ENCODE measurements around the gene TRIOBP. TPM values are rescaled to one million over a fixed set of nuclear protein-coding genes. Genes with fewer than 3 reads are reported as not detected.
A peak's percentile ranks its signal among the peaks of the same experiment; 100 is the strongest.
"Not testable (repeated sequence)": the region's sequence is repeated elsewhere in the genome, so short reads cannot be mapped to it uniquely, and the experiment has no call there.

The TRIOBP gene
- total RNA-seq, 1 donor from 2014 or later, result 103 TPM

GRCh38 chr22:37686002-37686982 is 10.6 kb upstream of the TRIOBP start, which contains the start of gene NOL12:
Gene NOL12 (plus strand): TSS chr22:37686343. CDS start chr22:37686393, 50 bp downstream.
- Mint-ChIP-seq H3K27me3 (ENCODE audit: unreplicated experiment) (no peaks in the 10 kb centered on the region), H3K36me3 (ENCODE audit: unreplicated experiment) (peaks cover 7% of the 10 kb centered on the region), H3K27ac (ENCODE audit: unreplicated experiment) (peak within 1 kb of the TSS; percentile 95), H3K4me1 (ENCODE audit: unreplicated experiment) (peaks cover 16% of the 10 kb centered on the region), H3K9me3 (ENCODE audit: unreplicated experiment) (no peaks in the 10 kb centered on the region), H3K4me3 (ENCODE audit: unreplicated experiment) (peak within 1 kb of the TSS; percentile 99)
- peak; percentile 91 for DNase-seq (ENCODE audit: extremely low spot score, unreplicated experiment)
- TF ChIP-seq CTCF (IDR thresholded peaks at IDR 0.05), result no peak

GRCh38 chr22:37690407-37690806 is 6.4 kb upstream of the TRIOBP start:
- H3K27me3 Mint-ChIP-seq (ENCODE audit: unreplicated experiment), result no peaks in the 10 kb centered on the region
- DNase-seq (ENCODE audit: extremely low spot score, unreplicated experiment), result no peak
- no peaks in the 10 kb centered on the region for H3K9me3 Mint-ChIP-seq (ENCODE audit: unreplicated experiment)
- peaks cover 12% of the 10 kb centered on the region for H3K4me1 Mint-ChIP-seq (ENCODE audit: unreplicated experiment)
- TF ChIP-seq CTCF (IDR thresholded peaks at IDR 0.05), result no peak
- no peak overlapping the region for H3K4me3 Mint-ChIP-seq (ENCODE audit: unreplicated experiment)
- H3K36me3 Mint-ChIP-seq (ENCODE audit: unreplicated experiment), result peaks cover 24% of the 10 kb centered on the region
- no peak overlapping the region for H3K27ac Mint-ChIP-seq (ENCODE audit: unreplicated experiment)

GRCh38 chr22:37690901-37691504 is 5.8 kb upstream of the TRIOBP start:
- H3K4me3 Mint-ChIP-seq (ENCODE audit: unreplicated experiment), result no peak overlapping the region
- no peak for DNase-seq (ENCODE audit: extremely low spot score, unreplicated experiment)

GRCh38 chr22:37692627-37693285 is 4.1 kb upstream of the TRIOBP start:
- H3K36me3 Mint-ChIP-seq (ENCODE audit: unreplicated experiment), result peaks cover 24% of the 10 kb centered on the region
- no peak for DNase-seq (ENCODE audit: extremely low spot score, unreplicated experiment)
- no peak overlapping the region for H3K27ac Mint-ChIP-seq (ENCODE audit: unreplicated experiment)
- H3K27me3 Mint-ChIP-seq (ENCODE audit: unreplicated experiment), result no peaks in the 10 kb centered on the region
- H3K9me3 Mint-ChIP-seq (ENCODE audit: unreplicated experiment), result no peaks in the 10 kb centered on the region
- H3K4me1 Mint-ChIP-seq (ENCODE audit: unreplicated experiment), result peaks cover 18% of the 10 kb centered on the region
- H3K4me3 Mint-ChIP-seq (ENCODE audit: unreplicated experiment), result no peak overlapping the region
- no peak for TF ChIP-seq CTCF (IDR thresholded peaks at IDR 0.05)

More at GRCh38 chr22:37690901-37691504, 5.8 kb upstream of the TRIOBP start:
- Mint-ChIP-seq H3K36me3 (ENCODE audit: unreplicated experiment) (peaks cover 24% of the 10 kb centered on the region), H3K9me3 (ENCODE audit: unreplicated experiment) (no peaks in the 10 kb centered on the region), H3K4me1 (ENCODE audit: unreplicated experiment) (peaks cover 15% of the 10 kb centered on the region), H3K27me3 (ENCODE audit: unreplicated experiment) (no peaks in the 10 kb centered on the region), H3K27ac (ENCODE audit: unreplicated experiment) (no peak overlapping the region)
- TF ChIP-seq CTCF (IDR thresholded peaks at IDR 0.05), result no peak

GRCh38 chr22:37694131-37694530 is 2.7 kb upstream of the TRIOBP start:
- not testable (repeated sequence) for H3K27me3 Mint-ChIP-seq (ENCODE audit: unreplicated experiment); H3K4me3 Mint-ChIP-seq (ENCODE audit: unreplicated experiment); H3K27ac Mint-ChIP-seq (ENCODE audit: unreplicated experiment); H3K9me3 Mint-ChIP-seq (ENCODE audit: unreplicated experiment); DNase-seq (ENCODE audit: extremely low spot score, unreplicated experiment)
- Mint-ChIP-seq H3K4me1 (ENCODE audit: unreplicated experiment) (peaks cover 18% of the 10 kb centered on the region), H3K36me3 (ENCODE audit: unreplicated experiment) (peaks cover 21% of the 10 kb centered on the region)

GRCh38 chr22:37696260-37696656 is 590 bp upstream of the TRIOBP start:
- not testable (repeated sequence) for H3K27me3 Mint-ChIP-seq (ENCODE audit: unreplicated experiment); H3K9me3 Mint-ChIP-seq (ENCODE audit: unreplicated experiment); DNase-seq (ENCODE audit: extremely low spot score, unreplicated experiment)
- peaks cover 18% of the 10 kb centered on the region for H3K4me1 Mint-ChIP-seq (ENCODE audit: unreplicated experiment)
- H3K36me3 Mint-ChIP-seq (ENCODE audit: unreplicated experiment), result peaks cover 17% of the 10 kb centered on the region
- peak overlapping the region; percentile 55 for H3K4me3 Mint-ChIP-seq (ENCODE audit: unreplicated experiment)
- peak overlapping the region; percentile 76 for H3K27ac Mint-ChIP-seq (ENCODE audit: unreplicated experiment)
